NCI-H1092 treated with DMSO at 0.1 percent for 48 hours (cell line): ENCODE results near the gene SMG1.
"Not testable (repeated sequence)": the region's sequence is repeated elsewhere in the genome, so short reads cannot be mapped to it uniquely, and the experiment has no call there.

ENCODE experiments used
- DNase-seq: peaks from one replicate; lab custom pipeline; 2025; lab: John Stamatoyannopoulos, UW

The SMG1 gene

DNA sequence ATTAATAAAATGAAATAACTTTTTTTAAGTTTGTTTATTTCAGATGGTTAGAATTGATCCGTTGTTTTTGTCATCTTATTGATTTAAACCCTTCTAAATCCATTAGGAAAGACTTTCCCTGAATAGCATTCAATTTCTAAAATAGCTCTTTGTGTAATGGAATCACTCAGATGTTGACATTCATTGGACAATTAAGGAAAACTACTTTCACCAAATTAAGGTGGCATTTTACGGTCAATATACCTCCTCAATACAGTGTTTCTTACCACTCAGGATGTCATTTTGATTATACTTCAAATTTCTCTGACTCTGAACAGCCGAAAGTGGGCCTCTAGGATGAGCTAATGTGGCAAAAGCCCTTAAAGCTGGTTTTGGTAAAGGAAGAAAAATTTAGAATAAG is 126.7 kb downstream of the SMG1 start:
- DNase-seq: no peak

DNA sequence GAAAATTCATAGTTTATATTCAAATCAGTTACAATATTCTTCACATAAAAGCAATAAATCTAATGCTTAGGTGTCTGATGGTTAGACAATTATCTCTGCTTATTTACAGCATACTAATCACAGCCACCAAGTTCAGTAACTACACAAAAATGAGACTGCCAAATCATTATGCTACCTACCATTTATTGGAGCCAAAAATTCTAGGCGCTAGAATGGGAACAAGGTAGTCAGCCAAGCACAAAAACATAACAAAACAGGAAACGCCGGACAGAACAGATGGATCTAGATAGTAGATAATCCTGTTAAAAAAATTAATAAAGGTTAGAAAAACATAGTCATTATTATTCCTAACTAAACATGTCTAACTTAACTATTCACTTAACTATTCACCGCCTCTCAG is 128.5 kb downstream of the SMG1 start:
- no peak for DNase-seq

DNA sequence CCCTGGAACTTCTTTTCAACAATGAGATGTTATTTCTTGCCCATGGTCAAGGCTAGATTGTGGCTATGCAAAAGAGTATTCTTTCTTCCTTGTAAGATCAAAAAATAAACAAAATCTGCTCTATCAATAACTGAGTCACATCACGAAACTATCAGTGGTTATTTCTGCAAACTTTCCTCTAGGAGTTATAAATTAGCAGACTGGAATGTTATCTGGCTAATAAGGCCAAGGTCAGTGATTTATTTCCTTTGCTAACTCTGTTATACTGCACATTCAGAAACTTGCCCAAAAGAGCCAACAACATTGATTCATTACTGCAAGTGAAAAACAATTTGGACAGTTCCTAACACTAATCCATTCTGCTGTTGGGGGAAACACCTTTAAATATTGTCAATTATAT is 129.8 kb downstream of the SMG1 start:
- no peak for DNase-seq

DNA sequence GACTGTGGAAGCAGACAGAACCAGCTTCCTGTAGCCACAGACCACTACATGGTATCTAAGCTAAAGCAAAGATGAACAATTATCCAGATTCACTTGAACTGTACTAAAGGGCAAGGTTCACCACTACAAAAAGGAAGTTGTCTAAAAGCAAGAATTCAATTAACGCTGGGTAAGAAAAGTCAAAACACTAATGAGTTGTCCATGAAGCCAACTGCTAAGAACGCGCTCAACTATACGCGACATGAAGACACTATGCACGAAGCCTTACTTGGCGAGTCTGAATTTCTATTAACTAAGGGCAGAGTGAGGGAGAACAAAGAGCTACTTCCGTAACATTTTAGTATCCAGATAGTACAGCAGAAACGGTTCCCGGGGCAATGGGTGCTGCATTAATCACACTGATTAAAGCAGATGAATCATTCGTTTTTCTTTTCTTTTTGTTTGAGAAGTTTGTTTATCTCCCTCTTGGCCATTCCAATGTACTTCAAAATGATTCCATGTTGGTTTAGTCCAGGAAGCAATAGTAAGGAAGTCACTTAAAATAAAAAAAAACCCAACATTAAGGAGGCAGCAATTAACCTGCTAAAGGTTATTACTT is 133.3 kb downstream of the SMG1 start:
- no peak for DNase-seq

DNA sequence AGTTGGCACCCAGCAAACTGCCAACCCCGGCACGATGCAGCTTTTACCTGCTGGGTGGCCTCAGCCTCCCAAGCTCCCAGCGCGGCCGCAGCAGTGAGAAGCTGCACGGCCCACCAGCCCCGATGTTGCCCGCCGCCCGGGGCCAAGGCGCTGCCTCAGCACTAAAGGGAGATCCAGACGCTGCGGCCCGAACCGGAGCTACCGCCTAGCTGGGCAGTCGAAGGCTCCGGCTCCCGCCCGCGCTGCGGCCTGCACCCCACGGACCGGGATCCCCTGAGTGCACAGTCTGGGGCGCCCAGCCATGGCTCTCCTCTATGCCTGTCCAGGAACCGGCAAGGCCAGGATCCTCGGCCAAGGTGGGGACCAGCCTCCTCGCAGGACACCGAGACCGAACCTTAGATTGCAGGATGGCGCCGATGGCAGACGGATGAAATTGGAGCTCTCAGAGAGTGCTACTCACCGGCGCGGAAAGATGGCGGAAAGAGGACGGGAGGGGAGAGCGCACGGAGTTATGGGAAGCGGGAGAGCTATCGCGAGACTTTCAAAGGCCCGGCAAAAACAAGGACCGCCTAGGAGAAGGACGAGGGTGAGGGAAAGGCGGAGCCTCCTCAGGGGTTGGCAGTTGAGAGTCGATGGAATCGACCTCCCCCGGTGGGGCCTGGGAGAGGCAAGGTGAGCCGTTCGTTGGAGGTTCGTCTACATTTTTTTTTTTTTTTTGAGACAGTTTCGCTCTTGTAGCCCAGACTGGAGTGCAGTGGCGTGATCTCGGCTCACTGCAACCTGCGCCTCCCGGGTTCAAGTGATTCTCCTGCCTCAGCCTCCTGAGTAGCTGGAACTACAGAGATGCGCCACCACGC is 136.1 kb downstream of the SMG1 start, which contains the start of gene RPS15A:
RPS15A (minus strand) TSS at position 485 of the 857 bp plus-strand sequence. CDS start 1,221 bp downstream, outside the sequence.
- peak; percentile 97 for DNase-seq

DNA sequence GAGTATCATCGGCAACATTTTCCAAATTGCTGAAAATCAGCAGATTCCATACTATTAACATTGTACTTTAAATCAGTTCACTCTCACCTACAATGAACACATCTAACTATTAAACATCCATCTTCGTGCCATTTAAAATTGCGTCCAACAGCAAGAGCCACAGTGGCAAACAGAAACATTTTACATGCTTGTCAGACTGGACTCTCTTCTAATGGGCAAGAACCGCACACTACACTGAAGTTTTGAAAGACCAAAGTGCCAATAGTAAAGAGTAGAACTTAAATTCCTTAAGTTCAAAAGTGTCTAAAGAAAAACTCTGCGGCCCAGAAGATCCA is 136.7 kb downstream of the SMG1 start:
- no peak for DNase-seq

DNA sequence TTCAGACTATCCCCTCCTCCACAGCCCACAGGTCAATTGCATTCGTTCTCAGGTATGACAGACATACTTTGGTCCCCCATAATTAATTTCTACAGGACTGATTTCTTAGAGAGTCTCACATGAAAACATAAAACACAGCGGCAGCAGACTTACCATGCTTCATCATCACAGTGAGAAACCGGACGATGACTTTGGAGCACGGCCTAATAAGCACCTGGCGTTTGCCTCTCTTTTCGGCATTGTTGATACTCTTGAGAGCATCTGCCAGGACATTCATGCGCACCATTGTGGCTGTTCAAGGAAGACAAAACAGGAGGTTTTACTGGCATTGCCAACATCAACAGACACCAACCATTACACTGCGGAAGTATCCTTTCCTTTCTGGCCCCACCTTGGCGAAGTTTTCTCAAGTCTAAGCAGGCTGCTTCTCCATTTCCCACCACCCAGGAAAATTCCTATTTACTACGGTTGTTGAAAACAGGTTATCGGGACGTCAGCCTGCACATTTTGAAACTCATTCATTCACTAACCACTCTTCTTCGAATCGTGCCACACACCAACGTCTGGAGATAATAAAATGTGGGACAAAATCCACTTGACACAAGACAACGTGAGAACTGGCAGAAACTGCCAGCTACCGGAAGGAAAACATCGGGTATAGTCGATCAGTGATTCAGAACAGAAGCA is 137.2 kb downstream of the SMG1 start:
- DNase-seq: no peak

DNA sequence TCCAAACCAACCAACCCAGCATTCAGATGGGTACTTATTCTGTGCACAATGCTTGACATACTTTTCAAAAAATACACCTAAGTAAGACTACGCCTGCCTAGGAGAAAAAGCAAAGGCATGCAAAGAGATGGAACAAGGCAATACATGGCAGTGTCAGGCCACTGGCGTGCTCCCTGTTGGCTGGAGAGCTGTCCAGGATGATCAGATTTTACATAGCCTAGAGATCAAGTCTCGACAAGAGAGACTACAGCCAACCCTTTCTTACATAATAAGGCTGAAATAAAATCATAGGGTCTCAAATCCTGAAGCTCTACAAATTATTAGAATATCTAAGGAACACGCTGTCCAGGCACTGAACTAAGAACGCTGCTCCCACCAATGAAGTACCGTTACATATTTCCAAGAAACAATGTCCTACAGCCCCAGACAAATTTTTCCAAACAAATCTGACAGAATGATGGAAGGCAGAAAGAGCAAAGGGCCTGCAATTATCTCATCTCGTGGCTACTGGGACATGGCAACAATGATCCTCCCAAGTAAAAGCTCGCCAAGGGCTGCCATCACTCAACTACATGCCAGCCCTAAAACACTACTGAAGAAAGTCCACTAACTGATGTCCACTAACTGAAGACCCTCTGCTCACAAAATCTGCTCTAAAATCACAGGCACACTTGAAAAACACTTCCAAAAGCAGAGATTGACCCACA is 141.1 kb downstream of the SMG1 start:
- no peak for DNase-seq

DNA sequence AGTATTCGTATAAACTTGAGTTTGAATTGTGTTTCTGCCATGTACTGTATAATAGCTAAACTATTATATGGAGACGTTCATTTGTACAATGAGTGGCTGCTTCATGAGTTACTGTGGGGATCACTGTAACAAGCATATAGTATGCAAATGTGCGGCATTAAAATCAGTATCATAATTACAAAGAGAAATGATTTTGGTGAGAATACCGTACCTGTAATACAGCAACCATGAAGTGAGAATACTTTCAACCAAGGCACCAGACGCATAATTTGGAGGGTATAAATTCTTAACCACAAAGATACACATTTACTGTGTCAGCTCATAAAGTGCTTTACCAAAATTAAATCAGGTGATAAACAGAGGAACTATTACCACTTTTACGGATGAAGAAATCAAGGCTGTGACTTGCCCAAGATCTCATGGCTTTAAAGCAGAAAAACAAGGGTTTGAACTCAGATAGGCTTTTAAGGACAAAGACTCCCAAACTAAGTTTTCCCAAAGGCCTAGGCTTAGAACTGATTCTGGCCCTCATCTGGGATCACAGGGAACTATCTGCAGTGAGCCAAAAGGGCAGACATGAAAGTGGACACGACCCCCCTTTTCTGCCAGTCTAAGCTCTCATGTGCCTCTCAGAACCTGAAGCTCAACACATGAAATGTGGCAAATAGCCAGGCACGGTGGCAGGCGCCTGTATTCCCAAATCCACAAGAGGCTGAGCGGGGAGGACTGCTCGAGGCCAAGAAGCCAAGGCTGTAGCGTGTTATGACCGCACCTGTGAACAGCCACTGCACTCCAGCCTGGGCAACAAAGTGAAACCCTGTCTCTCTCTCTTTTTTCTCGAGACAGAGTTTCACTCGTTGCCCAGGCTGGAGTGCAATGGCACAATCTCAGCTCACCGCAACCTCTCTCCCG is 142.5 kb downstream of the SMG1 start:
- no peak for DNase-seq

DNA sequence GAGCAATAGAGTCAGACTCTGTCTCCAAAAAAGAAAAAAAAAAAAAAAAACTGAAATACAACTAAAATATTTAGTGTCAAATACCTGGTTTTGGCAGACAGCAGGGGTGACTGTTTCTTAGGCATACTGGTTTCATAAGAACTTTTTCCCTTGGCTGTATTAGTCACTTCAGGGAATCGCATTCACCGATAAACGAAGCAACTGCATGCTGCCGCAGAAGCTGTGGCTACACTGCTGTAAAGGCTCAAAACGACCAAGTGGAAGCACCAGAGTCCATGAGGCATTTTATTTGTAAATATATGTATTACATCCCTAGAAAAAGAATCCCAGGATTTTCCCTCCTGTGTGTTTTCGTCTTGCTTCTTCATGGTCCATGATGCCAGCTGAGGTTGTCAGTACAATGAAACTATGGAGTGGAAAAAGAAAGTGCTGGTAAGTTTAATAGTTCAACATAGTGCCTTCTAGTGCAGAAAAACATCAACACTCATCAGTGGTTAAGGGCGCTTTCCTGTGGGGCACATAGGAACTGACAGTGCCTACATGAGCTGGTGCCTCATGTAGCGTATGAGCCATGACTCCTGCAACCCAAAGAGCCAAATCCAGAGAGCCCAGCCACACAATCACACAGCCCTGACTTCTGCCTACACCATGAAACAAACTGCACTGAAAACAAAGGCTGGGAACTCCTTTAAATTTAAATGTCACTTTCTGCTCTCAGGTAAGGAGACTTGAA is 143.3 kb downstream of the SMG1 start:
- DNase-seq: no peak

DNA sequence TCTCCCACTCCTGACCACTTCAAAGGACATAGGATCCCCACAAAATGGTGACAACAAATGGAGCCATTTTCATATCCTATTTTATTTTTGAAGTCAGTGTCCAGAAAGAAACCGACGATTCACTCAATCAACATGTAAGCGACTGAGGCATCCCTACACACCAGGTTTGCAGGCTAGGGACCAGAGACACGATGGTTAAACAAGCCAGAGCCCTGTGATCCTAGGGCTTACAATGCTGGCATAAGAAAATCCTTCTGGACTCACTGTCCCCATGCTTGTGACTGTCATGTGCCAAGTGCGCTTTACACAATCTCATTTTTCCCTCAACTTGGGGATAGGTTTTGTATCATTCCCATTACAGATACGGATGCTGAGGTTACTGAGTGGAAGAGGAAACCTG is 145.0 kb downstream of the SMG1 start:
- not testable (repeated sequence) for DNase-seq

DNA sequence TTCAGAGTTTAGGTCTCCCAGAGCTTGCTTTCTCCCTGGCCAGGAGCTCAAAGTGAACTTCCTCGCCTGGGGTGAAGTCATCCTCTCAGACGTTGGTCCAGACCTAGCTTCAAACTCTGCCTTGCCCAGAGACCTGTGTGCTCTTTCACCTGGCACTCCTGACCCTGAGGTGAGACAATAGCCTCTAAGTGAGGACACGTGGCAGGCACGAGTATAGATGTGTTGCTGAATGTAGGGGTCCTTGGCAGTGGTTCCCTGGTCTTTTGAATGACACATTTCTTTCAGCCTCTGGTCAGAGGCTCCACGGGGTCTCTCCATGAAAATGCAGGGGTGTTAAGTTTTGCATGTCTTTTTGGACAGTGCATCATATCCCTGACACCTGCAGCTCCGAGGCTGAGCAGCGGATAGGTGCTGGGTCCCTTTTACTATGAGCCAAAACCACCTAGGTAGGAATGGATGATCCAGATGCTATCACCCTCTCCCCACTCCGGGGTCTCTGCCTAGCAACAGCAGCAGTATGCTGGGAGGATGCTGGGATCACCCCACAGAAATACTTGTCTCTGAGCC is 145.7 kb downstream of the SMG1 start:
- not testable (repeated sequence) for DNase-seq

DNA sequence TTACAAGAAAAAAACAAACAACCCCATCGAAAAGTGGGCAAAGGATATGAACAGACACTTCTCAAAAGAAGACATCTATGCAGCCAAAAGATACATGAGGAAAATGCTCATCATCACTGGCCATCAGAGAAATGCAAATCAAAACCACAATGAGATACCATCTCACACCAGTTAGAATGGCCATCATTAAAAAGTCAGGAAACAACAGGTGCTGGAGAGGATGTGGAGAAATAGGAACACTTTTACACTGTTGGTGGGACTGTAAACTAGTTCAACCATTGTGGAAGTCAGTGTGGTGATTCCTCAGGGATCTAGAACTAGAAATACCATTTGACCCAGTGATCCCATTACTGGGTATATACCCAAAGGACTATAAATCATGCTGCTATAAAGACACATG is 148.5 kb downstream of the SMG1 start:
- DNase-seq: not testable (repeated sequence)

DNA sequence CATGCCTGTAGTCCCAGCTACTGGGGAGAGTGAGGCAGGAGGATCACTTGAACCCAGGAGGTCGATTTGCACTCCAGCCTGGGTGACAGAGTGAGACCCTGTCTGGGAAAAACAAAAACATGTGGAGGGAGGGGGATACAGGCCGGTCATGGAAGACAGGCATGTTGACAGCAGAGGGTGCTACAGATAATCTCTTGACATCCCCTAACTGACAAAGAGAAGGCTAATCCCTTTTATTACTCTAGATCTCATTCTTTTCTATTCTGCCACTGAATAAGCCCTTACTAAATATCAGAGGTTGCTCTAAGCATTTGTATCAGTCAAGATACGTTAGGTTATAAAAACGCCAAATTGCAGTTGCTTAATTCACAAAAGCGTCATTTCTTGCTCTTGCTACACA is 149.9 kb downstream of the SMG1 start:
- not testable (repeated sequence) for DNase-seq

DNA sequence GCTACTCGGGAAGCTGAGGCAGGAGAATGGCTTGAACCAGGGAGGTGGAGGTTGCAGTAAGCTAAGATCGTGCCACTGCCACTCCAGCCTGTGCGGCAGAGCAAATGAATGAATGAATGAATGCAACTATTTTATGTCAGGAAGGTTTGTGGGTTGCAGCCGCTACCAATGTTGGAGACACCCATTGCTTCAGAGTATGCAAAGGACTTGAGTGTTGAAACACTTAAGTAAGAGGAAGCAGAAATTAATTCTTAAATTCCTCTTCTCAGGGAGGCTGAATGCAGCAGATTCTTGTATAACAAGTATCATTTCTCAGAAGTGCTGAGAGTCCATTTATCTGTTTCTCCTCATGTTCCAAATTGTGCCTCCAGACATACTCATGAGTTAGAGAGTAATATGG is 151.6 kb downstream of the SMG1 start:
- DNase-seq: not testable (repeated sequence)

DNA sequence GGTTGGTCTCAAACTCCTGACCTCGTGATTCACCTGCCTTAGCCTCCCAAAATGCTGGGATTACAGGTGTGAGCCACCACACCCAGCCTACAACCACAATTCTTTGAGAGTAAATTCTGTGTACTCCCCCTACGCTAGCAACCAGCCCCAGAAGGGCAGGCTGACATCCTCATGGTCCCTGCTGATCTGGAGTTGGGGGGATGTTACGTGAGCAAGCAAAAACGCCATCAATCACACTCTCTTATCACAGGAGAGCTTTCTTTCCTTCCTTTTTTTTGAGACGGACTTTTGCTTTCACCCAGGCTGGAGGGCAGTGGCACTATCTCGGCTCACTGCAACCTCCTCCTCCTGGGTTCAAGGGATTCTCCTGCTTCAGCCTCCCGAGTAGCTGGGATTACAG is 154.0 kb downstream of the SMG1 start:
- DNase-seq: not testable (repeated sequence)

DNA sequence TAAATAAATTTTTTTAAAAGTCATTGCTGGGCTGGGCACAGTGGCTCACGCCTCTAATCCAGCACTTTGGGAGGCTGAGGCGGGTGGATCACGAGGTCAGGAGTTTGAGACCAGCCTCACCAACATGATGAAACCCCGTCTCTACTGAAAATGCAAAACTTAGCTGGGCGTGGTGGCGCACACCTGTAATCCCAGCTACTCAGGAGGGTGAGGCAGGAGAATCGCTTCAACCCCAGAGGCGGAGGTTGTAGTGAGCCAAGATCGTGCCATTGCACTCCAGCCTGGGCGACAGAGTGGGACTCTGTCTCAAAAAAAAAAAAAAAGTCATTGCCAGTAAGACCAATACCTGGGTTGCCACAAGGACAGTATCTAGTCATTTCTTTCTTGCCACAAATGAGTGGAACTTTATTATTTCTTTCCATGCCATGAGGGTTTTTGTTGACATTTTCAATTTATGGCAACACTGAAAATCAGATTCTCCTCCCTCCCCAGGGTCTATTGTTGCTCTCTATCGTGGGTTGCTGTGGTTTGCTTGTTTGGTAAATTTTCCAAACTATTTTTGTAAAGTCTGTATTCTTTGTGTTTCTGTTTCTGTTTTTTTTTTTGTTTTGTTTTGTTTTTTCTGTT is 155.8 kb downstream of the SMG1 start:
- DNase-seq: not testable (repeated sequence)

DNA sequence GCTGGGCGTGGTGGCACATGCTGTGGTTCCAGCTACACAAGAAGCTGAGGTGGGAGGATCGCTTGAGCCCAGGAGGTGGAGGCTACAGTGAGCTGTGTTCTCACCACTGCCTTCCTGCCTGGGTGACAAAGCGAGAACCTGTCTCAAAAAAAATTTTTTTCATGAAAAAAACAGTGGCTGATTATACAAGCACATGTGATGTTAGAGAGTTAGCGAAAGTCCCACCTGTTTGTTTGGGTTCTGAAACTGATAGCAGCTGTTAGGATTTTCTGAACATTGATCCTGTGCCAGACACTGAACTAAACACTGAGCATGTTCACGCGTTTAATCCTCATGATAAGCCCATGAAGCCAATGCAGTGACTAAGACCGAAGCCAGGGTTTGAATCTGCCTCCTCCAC is 159.0 kb downstream of the SMG1 start:
- DNase-seq: not testable (repeated sequence)

DNA sequence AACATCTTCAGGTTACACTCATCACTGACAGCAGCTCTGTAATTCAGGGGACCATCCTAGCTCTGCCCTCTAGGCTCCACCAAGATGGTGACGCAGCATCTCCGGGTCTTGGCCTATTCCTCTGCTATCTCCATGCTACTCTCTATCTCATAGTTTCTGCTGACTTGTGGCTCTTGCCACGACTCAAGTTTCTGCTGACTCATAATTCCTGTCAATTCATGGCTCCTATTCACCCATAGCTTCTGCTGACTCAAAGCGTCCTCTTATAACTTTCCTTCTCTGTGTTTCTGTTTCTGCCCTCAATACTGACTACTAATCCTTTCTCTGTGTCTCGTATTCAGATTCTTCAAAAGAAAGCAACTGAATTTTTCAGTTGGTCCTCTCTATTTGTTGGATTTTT is 163.5 kb downstream of the SMG1 start:
- not testable (repeated sequence) for DNase-seq
